SIG-M5 (cell line): ENCODE measurements around the gene CBR3.

Experiments
- DNase-seq: peaks from one replicate; lab custom pipeline; 2025; lab: John Stamatoyannopoulos, UW

CBR3 gene

GRCh38 chr21:36155603-36156338 is 20.9 kb downstream of the CBR3 start:
- DNase-seq: no peak

- DNase-seq: peak; percentile 75
Observed at GRCh38 chr21:36156339-36156814, 21.5 kb downstream of the CBR3 start.

DNA sequence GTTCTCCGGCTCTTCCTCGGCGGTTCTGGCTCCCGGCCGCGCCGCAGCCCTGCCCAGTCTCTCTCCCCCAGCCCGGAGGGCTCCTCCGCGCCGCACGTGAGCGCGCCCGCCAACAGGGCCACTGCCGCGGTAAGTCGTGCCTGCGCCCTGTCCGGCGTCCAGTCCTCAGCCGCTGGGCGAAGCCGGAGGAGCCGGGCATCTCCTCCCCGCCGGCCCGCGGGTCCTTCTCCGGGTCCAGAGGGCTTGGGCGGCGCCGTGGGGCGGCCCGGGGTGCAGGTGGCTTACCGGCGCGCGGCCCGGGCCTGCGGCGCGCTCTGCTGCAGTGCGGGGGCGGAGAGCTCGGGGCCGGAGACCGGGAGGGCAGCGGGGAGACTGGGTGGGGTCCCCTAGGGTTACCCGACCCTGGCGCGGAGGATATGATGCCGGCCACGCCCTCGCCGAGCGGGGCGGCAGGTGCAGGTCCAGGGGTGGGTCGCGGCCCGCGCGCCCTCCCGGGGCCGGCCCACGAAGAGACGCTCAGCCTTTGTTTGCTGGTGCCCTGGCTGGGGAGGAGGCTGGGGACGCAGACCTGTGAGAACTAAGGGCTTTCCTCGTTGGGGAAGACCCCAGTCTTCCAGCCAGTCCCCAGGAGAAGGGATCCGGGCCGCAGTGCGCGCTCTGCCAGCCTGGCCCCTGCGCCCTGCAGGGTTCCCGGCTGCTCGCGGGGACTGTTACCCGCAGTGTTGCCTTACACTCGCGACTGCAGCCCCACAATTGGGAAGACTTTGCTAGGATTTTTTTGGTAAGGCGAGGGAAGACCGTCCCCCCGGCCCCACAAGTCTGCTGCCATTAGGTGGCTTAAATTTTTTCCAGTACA is 22.2 kb downstream of the CBR3 start, which contains the start of gene DOP1B:
Gene DOP1B (plus strand): TSS at position 10 of the 856 bp plus-strand sequence. CDS start 7,910 bp downstream, outside the sequence.
- no peak for DNase-seq

DNA sequence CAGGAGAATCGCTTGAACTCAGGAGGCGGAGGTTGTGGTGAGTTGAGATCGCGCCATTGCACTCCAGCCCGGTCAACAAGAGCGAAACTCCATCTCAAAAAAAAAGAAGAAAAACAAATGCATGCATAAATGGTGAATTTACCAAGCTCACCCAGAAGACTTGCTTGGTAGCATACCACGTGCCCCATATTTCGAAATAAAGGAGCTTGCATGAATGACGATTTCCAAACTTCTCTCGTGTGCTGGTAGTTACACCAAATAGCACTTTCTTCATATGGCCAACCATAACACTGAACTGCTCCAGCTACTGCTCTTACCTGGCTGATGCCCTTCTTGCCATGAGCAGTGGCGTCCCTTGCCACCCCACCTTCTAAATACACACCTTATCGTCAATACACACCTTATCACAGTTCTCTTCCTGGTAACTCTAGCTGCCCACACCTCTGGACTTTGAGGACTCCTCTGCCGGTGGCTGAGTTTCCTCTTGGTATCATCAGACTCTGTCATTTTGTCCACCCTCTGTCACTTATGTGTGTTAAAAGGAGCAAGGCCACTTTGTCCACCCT is 24.6 kb downstream of the CBR3 start:
- peak; percentile 57 for DNase-seq

DNA sequence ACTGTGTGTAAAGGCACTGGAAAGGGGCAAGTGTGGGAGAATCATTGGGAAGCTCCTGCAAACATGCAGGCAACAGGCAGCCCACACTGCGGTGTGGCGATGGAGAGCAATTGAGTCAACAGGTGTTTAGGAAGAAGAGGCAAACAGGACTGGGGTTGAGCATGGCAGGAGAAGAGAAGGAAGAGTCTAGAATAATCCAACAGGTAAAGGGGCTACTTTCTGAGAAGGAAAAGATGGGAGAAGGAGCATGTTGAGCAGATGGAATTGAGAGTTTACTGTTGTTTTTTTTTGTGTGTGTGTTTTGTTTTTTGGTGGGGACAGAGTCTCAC is 25.9 kb downstream of the CBR3 start:
- DNase-seq: no peak

DNA sequence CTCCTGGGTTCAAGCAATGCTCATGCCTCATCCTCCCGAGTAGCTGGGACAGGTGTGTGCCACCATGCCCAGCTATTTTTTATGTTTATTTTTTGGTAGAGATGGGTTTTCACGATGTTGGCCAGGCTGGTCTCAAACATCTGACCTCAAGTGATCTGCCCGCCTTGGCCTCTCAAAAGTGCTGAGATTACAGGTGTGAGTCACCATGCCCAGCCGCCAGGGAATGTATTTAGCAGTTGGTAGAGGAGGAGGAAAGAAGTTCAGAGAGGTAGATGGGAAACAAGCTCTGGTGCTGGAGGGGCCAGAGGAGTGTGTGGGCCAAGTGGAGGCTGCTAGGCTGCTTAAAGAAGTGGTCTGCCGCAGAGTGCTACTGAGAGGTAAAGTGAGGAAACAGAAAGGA is 27.8 kb downstream of the CBR3 start:
- no peak for DNase-seq

DNA sequence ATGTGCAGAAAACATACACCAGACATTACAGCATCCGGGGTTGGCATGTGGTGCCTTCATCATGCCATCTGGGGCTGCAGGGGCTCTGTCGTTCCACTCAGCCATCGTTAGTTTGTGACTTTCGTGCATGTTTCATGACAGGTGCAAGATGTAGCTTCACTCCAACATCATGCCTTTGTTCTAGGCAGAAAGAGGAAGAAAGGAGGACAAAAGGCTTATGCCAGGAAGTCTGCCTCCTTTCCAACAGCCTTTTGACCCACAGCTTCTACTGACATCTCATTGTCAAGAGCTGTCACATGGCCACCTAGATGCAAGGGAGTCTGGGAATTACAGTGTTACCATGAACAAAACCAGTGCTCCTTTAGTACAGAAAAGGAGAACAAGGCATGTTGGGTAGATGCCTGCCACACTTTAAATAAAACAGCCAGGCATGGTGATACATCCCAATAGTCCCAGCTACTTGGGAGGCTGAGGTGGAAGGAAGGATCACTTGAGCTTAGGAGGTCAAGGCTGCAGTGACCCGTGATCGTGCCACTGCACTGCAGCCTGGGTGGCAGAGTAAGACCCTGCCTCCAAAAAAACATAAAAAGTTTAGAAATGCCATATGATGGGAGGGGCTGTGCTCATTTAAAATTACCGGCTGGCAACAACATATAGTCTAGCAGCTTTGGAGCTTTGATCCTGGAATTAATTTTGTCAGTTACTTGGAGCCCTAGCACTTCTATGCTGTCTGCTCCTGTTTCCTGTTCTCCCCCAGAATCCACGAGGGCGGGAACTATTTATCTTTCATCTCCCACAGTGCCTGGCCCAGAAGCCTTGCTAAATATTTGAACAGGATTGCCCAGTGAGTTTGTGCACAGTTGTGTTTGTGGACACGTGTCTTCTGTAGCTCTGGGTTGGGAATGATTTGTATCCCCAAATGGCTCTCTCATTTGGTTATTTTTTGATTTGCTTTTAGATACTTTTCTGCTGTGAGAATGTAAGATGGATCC is 29.2 kb downstream of the CBR3 start:
- DNase-seq: no peak

DNA sequence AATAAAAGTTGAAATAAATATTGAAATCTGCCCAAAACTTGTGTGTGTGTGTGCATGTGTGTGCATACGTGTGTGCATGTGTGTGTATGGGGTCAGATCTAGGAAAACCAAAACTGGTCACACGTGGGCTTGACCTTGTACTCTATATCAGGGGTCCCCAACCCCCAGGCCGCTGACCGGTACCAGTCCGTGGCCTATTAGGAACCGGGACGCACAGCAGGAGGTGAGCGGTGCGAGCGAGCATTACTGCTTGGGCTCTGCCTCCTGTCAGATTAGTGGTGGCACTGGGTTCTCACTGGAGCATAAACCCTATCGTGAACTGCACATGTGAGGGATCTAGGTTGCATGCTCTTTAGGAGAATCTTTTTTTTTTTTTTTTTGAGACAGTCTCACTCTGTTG is 30.5 kb downstream of the CBR3 start:
- DNase-seq: no peak

DNA sequence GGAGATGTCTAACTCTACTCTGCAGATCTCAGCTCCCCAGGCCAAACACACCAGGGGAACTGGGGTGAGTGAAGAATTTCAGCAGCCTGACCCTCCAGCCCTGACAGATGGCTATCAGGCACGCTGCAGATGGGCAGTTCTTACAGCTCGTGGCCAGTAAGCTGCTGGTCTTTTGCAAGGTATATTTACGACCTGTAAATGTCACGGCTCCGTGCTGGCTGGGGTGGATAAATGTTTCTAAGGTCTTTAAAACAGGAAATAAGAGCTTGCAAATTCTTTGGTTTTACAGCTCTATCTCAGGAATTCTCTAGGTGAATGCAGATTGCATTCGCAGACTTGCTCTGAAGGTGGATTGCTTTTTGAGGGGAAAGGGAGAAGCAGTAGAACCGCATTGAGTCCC is 31.8 kb downstream of the CBR3 start:
- no peak for DNase-seq

GRCh38 chr21:36167541-36167940 is 32.7 kb downstream of the CBR3 start:
- DNase-seq: no peak

DNA sequence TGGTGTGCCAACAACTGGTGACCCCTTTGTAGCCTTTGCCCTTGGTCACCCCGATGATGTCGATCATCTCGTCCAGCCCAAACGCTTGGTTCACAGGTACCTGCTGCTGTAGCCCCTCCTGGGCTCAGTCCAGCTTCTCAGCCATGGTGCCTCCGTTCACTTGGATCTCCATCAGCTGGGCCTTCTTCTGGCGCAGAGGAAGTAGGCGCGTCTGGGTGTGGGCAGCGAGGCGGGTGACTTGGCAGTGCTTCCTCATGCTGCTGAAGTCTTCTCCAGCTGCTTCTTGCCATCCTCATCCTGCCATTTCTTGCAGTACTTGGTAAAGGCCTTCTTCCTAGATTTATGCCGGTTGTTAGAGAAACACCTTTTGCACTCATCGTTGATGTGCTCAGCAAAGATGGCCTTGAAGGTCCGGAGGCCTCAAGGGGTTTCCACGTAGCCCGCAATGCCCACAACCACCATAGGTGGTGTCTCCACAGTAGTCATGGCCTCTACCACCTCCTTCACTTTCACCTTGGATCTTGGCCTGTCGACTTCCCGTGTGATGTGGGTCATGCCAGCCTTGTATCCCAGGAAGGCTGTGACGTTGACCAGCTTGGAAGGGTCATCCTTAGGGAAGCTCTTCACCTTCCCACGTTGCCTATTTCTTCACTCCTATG is 34.7 kb downstream of the CBR3 start:
- no peak for DNase-seq

GRCh38 chr21:36170823-36171222 is 35.9 kb downstream of the CBR3 start:
- no peak for DNase-seq

GRCh38 chr21:36171336-36171735 is 36.5 kb downstream of the CBR3 start:
- no peak for DNase-seq

DNA sequence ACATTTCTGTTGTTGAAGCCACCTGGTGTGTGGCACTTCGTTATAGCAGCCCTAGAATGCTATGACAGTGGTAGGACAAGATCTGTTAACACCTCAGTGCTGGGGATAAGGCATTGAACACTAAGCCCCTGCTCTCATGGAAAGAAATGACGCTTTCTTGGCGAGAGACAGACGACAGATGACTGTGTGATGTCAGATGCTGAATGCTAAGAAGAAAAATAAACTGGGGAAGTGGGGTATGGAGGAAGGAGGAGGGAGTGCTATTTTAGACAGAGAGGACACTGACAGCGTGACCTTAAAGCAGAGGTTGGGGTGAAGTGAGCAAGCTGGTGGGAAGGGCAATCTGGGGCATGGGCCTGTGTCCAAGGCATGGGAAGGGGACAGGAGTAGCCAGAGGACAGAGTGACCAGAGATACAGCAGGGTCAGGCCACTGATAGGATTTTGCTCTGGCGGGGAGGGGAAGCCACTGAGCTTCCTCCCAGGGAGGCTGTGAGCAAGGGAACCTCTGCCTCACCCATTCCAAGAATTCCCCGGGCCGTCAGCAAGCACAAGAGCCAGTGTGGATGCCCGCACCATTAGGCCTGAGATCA is 37.0 kb downstream of the CBR3 start:
- no peak for DNase-seq

DNA sequence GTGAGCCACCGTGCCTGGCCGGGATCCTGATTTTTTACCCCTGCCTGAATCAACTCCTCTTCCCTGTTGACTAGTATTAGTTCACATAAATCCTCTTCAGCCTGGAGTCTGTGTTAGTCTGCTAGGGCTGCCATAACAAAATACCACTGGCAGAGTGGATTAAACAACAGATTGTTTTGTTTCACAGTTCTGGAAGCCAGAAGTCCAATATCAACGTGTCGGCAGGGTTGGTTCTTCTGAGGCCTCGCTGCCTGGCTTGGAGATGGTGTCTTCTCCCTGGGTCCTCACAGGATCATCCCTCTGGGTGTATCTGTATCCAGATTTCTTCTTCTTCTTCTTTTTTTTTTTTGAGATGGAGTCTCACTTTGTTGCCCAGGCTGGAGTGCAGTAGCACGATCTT is 39.9 kb downstream of the CBR3 start:
- no peak for DNase-seq

DNA sequence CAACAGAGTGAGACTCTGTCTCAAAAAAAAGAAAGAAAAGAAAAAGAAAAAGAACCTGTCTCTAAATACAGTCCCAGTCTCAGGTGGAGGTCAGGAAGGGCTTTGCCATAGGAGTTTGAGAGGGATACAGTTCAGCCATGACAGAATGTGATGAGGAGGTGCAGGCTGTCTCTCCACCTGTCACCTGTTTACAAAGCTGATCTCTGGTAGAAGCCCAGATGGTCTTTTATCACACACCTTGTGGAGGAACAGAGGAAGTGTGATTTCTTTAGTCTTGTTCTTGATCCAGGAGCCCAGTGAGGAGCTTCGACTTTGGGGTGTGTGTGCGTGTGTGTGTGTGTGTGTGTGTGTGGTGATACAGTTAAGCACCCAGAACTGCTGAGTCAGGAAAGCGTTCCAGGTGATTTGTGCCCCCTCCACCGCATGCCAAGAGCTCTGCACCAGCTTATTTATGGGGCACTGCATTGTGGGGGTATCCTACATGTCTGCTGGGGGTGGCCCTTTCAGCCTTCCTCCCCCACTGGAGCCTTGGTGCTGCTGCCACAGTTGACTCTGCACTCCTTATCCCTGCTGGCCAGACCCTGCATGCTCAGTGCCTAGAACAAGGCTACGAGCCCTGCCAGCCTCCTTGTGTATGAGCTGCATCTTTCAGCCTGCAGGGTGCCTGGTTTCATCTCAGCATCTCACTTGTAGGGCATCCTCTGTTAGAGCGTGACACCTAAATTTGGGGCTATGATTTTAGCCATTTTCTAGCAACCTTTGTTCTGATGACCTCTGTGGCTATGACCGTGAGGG is 41.1 kb downstream of the CBR3 start:
- no peak for DNase-seq

DNA sequence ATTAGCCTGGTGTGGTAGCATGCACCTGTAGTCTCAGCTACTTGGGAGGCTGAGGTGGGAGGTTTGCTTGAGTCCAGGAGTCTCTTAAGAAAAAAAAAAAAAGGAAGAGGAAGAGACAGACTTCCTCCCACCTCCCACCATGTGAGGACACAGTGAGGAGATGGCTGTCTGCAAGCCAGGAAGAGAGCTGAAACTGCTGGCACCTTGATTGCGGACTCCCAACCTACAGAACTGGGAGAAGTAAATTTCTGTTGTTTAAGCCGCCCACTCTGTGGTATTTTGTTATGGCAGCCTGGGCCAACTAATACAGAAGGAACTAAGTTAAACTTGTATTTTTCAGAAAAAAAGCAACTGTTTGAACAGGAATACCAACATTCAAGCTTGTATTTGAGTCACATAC is 43.5 kb downstream of the CBR3 start:
- no peak for DNase-seq

DNA sequence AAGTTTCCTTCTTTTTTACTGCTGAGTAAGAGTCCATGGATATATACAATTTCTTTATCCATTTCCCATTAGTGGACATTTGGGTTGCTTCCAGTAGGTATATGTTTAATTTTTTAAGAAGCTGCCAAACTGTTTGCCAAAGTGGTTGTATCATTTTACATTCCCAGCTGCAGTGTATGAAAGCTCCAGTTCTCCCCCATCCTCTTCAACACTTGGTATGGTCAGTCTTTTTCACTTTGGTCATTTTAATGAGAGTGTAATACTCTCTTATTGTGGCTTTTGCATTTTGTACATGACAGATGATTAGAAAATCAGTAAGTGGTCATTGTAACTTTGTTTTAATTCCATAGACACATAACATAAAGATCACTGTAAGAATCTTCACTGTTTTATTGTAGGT is 44.3 kb downstream of the CBR3 start:
- no peak for DNase-seq

GRCh38 chr21:36180963-36181362 is 46.1 kb downstream of the CBR3 start:
- no peak for DNase-seq
